HG02678 (cell line): ENCODE results near the gene CLCNKB.

Experiments
- ATAC-seq: cut with Tn5 transposase; IDR thresholded peaks from one replicate; pipeline ENCODE4 v1.9.1; 2021; ENCODE audit warnings: mild to moderate bottlenecking, moderate library complexity; ENCODE audit not compliant: unreplicated experiment

The CLCNKB gene

DNA sequence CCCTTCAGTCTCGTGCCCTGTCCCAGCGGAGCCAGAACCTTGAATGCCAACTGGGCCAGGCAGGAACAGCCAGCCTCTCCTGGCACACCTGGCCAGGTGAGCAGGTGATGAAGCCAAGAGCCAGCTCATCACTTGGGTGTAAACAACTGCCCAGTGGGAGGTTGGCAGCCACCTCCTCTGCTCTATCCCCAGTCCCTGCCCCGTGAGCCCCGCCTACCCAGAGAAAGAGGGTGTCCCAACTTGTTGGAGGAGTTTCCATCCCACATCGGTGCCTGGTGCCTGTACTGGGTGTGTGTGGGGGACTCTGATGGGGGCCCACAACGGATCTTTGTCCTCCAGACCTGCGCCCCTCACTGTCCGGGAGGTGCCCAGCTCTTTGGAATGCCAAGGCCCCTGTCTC is 47.7 kb downstream of the CLCNKB start:
- no peak for ATAC-seq

DNA sequence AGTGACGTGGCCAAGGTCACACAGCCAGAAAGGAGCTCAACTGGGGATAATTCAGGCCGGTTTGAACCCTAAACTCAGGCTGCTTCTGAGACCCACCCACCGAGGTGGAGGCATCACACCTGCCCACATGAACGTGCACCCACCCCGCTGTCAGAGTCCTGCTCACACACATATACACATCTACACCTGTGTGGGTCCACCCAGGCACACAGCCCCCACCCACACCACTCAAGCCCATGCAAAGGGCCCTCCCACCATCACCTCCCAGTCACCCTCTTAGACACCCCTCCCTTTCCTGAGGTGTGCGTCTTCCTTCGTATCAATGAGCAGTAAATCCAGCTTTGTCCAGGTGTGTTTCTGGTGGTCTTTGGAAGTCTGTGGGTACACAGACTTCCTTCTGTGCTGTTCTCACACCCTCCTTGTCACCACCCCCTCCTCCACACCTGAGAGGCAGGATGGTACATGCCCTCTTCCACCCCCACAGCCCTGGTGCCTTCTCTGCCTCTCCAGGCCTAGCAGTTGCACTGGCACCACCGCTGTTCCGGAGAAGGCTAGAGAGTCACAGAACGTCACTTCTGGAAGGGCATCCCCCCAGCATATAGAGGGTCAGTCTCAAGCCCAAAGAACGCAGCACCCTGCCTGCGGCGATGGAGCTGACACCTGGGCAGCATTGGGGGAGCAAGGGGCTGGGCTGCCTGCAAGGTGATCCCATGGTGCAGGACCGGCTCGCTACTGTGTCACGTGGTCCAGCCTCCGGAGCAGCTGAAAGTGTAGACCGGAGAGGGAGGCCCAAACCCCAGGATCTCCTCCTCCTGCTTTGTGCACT is 48.7 kb downstream of the CLCNKB start:
- no peak for ATAC-seq

DNA sequence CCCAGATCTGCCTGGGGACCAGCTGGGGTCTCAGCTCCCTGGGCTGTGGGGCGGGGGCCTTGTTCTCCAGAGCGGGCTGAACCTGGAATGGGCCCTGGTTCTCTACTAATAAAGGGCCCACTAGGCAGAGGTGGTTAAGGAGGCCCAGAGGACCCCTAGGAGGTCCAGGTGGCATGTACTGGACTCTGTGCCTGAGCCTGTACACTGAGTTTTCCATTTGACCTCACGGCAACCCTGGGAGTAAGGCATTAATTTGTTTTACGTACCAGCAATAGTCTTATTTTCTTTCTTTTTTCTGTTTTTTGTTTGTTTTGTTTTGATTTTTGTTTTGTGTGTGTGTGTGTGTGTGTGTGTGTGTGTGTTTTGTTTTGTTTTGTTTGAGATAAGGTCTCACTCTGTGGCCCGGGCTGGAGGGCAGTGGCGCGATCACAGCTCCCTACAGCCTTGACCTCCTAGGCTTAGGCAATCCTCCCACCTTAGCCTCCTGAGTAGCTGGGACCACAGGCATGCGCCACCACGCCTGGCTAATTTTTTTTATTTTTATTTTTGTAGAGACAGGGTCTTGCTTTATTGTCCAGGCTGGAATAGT is 49.4 kb downstream of the CLCNKB start:
- no peak for ATAC-seq

DNA sequence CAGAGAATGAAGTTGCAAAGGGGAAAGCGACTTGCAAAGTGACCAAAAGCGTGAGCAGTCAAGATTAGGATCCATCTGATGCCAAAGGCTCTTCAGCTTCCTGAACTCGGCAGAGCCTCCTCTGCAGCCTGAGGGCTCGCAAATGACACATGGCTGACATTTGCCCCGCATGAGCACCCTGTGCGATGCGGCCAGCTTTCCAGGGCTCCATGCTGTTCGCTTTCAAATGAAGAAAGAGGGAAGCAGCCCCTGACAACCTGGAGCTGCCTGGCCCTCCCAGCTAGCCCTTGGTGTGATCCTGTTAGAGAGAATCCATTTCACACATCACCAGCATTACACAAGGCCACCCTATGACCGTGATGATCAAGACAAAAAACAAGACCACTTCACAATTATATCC is 50.0 kb downstream of the CLCNKB start:
- ATAC-seq = no peak

DNA sequence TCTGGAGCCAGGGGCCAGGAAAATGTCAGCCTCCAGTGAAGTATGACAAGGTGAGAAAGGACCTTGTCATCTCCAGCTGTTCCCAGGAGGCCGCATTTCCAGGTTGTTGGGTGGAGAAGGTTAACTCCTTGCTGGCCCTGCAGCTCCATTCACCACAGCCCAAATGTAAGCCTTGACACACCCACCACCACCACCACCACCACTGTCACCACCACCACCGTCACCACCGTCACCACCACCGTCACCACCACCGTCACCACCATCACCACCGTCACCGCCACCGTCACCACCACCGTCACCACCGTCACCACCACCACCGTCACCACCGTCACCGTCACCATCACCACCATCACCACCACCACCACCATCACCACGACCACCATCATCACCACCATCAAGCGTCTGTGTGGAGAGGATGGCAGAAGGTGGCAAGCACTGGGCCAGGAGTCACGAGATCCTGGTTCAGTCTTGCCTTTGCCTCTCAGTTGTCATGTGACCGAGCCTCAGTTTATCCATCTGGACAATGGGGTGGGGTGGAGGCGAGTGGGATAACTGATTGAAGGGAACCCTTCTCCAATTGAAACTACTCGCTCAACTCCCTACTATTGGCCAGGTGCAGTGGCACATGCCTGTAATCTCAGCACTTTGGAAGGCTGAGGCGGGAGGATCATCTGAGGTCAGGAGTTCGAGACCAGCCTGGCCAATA is 51.0 kb downstream of the CLCNKB start:
- ATAC-seq = no peak

DNA sequence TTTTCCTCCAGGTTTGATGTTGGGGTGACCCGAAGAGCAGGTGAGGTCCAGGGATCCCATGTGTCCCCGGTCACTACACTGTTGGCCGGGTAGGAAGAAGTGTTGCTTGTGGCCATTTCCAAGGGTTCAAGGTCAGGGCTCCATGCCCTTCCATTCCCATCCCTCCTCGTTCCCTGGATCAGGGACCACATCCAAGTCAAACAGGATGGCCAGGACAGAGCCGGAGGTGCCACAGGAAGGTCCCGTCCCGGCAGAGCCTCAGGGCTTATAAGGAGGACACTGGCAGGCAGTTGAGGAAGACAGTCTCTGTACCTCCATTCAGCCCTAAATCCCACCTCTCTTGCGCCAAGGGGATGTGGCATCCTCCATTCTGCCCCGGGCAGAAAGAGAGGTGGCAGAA is 51.9 kb downstream of the CLCNKB start:
- no peak for ATAC-seq

DNA sequence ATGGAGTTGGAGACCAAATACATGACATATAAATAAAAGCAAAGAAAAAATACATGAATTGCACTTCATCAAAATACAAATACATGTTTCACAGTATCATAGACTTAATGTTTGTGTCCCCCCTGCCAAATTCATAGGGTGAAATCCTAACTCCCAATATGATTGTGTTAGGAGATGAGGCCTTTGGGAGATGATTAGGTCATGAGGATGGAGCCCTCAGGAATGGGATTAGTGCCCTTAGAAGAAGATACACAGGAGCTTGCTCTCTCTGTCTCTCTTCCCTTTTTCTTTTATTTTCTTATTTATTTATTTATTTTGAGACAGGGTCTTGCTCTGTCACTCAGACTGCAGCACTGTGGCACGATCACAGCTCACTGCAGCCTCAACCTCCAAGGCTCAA is 55.8 kb downstream of the CLCNKB start:
- no peak for ATAC-seq

DNA sequence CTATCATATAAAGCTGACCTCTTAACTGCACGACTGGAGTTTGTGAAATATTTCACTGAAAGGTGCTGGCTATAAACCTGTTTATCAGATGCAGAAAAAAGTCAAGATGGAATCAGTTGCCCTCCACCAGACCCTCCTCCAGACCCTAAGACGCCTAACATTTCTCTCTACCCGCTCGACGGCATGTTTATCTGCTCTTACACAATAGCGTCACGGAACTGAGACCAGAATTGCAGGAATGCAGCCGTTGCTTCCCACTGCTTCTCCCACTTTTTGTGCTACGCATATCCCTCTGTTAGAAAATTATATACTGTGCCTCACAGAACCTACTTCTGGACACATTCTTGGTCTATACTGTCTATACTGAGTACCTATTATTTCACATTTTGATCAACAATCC is 58.0 kb downstream of the CLCNKB start:
- no peak for ATAC-seq
